Measurements from ENCODE around the gene ROPN1.
"Not testable (repeated sequence)": the region's sequence is repeated elsewhere in the genome, so short reads cannot be mapped to it uniquely, and the experiment has no call there.

DNA sequence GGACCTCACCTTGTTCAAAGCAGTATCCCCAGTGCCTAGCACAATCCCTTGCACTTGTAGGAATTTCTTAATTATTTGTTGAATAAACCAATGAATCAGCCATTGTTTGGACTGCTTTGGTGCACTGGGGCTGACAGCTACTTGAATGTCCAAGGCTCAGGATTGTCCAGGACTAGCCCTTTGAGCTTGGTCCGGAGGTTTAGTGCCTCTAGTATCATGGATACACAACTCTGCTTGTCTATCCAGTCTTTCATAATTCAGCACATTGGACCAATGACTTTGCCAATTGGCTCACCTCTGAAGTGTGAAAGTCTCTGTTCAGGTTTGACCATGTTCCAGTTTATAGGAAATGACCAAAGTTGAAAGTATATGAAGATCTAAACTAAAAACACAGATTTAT, 27.1 kb downstream of the ROPN1 start:
- TF ChIP-seq, protein P1, sequence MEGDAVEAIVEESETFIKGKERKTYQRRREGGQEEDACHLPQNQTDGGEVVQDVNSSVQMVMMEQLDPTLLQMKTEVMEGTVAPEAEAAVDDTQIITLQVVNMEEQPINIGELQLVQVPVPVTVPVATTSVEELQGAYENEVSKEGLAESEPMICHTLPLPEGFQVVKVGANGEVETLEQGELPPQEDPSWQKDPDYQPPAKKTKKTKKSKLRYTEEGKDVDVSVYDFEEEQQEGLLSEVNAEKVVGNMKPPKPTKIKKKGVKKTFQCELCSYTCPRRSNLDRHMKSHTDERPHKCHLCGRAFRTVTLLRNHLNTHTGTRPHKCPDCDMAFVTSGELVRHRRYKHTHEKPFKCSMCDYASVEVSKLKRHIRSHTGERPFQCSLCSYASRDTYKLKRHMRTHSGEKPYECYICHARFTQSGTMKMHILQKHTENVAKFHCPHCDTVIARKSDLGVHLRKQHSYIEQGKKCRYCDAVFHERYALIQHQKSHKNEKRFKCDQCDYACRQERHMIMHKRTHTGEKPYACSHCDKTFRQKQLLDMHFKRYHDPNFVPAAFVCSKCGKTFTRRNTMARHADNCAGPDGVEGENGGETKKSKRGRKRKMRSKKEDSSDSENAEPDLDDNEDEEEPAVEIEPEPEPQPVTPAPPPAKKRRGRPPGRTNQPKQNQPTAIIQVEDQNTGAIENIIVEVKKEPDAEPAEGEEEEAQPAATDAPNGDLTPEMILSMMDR (IDR thresholded peaks at IDR 0.05) = not testable (repeated sequence)
- TF ChIP-seq POLR2A (IDR thresholded peaks at IDR 0.05) = not testable (repeated sequence)

All from right lobe of liver (tissue), 4 donors.